ENCODE results near the gene GABRR3. TPM values are rescaled to one million over a fixed set of nuclear protein-coding genes. Genes with fewer than 3 reads are reported as not detected.
A peak's percentile ranks its signal among the peaks of the same experiment; 100 is the strongest.

The GABRR3 gene
- total RNA-seq, 2 donors from 2014 or later = not detected

GRCh38 chr3:98010194-98010882 lies 24.8 kb downstream of the GABRR3 start:
- Mint-ChIP-seq H3K4me3 (no peak overlapping the region), H3K27ac (no peak overlapping the region), H3K4me1 (peaks cover 5% of the 10 kb centered on the region), H3K27me3 (no peaks in the 10 kb centered on the region), H3K36me3 (ENCODE audit: low read depth) (no peaks in the 10 kb centered on the region), H3K9me3 (no peaks in the 10 kb centered on the region)
- ATAC-seq (replicated peaks) = no peak

GRCh38 chr3:98008855-98009254 lies 26.3 kb downstream of the GABRR3 start:
- no peaks in the 10 kb centered on the region for H3K9me3 Mint-ChIP-seq
- no peaks in the 10 kb centered on the region for H3K36me3 Mint-ChIP-seq (ENCODE audit: low read depth)
- H3K4me1 Mint-ChIP-seq = peaks cover 6% of the 10 kb centered on the region
- no peak for ATAC-seq (replicated peaks)
- no peak overlapping the region for H3K27ac Mint-ChIP-seq
- H3K27me3 Mint-ChIP-seq = no peaks in the 10 kb centered on the region
- H3K4me3 Mint-ChIP-seq = no peak overlapping the region

DNA sequence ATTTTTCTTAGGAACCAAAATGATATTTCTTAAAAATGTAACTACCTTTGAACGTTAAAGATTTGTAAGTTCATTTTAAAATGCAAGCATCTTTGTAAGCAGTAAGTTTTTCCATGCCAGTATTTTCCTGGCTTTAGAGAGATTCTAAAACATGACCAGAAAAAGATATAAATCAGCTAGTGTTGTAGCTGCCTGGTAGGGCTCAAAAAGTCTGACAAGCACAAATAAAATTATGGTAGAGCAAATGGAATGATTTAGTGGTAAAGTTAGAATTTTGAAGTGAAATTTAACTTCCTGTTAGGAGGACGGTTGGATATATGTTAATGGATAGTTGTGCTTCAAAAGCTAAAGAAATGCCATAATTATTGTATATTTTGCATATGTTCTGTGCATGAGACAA lies 29.7 kb downstream of the GABRR3 start:
- H3K9me3 Mint-ChIP-seq = no peaks in the 10 kb centered on the region
- no peak overlapping the region for H3K4me3 Mint-ChIP-seq
- H3K27ac Mint-ChIP-seq = no peak overlapping the region
- no peaks in the 10 kb centered on the region for H3K36me3 Mint-ChIP-seq (ENCODE audit: low read depth)
- ATAC-seq (replicated peaks) = no peak
- no peaks in the 10 kb centered on the region for H3K27me3 Mint-ChIP-seq
- H3K4me1 Mint-ChIP-seq = peaks cover 11% of the 10 kb centered on the region

GRCh38 chr3:98004721-98005120 lies 30.4 kb downstream of the GABRR3 start:
- Mint-ChIP-seq H3K36me3 (ENCODE audit: low read depth) (no peaks in the 10 kb centered on the region), H3K27me3 (no peaks in the 10 kb centered on the region), H3K9me3 (no peaks in the 10 kb centered on the region), H3K4me3 (no peak overlapping the region), H3K27ac (no peak overlapping the region), H3K4me1 (peaks cover 11% of the 10 kb centered on the region)
- ATAC-seq (replicated peaks) = no peak

DNA sequence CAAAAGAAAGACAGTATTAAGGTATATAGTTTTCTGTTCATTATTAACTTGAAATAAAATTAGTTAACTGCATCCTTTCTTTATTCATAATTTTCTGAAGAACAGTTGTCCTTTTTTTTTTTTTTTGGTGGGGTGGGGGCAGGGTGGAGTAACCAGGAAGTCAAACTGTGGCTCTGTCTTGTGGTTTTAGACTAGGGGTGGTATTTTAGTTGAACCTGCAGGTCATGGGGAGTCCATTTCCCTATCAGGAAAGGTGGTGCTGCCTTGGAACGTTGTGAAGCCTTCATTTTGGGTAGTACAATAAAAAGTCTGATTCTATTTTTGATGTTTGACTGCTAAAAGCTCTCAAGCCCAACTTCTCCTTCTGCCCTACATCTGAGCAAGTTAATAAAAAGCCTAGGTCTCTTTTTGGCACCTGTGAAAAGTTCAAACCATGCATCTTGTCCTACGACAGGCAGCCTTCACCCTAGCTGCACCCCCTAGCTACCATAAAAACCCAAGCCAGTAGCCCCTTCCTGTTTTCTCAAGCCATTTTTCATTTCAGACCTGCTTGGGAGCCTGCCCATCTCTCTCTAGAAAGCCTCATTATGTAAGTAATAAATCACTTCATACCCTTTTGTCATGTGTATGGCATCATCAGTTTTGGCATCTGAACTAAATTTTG lies 31.7 kb downstream of the GABRR3 start:
- peaks cover 11% of the 10 kb centered on the region for H3K4me1 Mint-ChIP-seq
- no peaks in the 10 kb centered on the region for H3K27me3 Mint-ChIP-seq
- H3K36me3 Mint-ChIP-seq (ENCODE audit: low read depth) = no peaks in the 10 kb centered on the region
- peak overlapping the region; percentile 47 for H3K27ac Mint-ChIP-seq
- H3K4me3 Mint-ChIP-seq = peak overlapping the region; percentile 16
- ATAC-seq (replicated peaks) = no peak
- H3K9me3 Mint-ChIP-seq = no peaks in the 10 kb centered on the region

GRCh38 chr3:98002717-98003116 lies 32.4 kb downstream of the GABRR3 start:
- Mint-ChIP-seq H3K9me3 (no peaks in the 10 kb centered on the region), H3K36me3 (ENCODE audit: low read depth) (no peaks in the 10 kb centered on the region), H3K27me3 (no peaks in the 10 kb centered on the region), H3K4me1 (peaks cover 11% of the 10 kb centered on the region), H3K27ac (no peak overlapping the region), H3K4me3 (no peak overlapping the region)
- ATAC-seq (replicated peaks) = no peak

- no peak for ATAC-seq (replicated peaks)
- Mint-ChIP-seq H3K4me1 (peaks cover 6% of the 10 kb centered on the region), H3K4me3 (no peak overlapping the region), H3K27ac (no peak overlapping the region), H3K27me3 (no peaks in the 10 kb centered on the region), H3K9me3 (no peaks in the 10 kb centered on the region), H3K36me3 (ENCODE audit: low read depth) (no peaks in the 10 kb centered on the region)
These were observed 35.1 kb downstream of the GABRR3 start for GRCh38 chr3:97999994-98000393.

- Mint-ChIP-seq H3K9me3 (no peaks in the 10 kb centered on the region), H3K36me3 (ENCODE audit: low read depth) (no peaks in the 10 kb centered on the region), H3K4me3 (no peak overlapping the region), H3K27me3 (no peaks in the 10 kb centered on the region), H3K27ac (no peak overlapping the region), H3K4me1 (peaks cover 6% of the 10 kb centered on the region)
- no peak for ATAC-seq (replicated peaks)
These were observed 36.0 kb downstream of the GABRR3 start for GRCh38 chr3:97999103-97999502.

DNA sequence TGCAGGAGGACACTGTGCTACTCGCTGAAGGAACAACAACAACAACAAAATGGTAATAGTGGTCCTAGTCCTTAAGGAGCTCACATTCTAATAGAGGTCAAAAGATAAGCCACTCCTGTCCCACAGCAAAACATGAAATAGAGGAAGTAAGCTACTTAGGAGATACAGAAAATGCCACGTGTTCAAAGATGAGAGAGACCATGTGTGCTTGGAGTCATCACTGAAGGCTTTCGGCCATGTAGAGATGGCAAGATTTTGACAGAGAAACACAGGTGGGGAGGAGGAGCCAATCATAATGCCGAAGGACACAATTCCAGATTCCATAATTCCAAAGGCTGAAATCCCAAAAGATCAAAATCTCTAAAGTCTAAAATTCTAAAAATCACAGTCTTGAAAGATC lies 38.1 kb downstream of the GABRR3 start:
- Mint-ChIP-seq H3K4me3 (no peak overlapping the region), H3K36me3 (ENCODE audit: low read depth) (no peaks in the 10 kb centered on the region), H3K27me3 (no peaks in the 10 kb centered on the region), H3K9me3 (no peaks in the 10 kb centered on the region), H3K27ac (no peak overlapping the region), H3K4me1 (no peaks in the 10 kb centered on the region)
- no peak for ATAC-seq (replicated peaks)

DNA sequence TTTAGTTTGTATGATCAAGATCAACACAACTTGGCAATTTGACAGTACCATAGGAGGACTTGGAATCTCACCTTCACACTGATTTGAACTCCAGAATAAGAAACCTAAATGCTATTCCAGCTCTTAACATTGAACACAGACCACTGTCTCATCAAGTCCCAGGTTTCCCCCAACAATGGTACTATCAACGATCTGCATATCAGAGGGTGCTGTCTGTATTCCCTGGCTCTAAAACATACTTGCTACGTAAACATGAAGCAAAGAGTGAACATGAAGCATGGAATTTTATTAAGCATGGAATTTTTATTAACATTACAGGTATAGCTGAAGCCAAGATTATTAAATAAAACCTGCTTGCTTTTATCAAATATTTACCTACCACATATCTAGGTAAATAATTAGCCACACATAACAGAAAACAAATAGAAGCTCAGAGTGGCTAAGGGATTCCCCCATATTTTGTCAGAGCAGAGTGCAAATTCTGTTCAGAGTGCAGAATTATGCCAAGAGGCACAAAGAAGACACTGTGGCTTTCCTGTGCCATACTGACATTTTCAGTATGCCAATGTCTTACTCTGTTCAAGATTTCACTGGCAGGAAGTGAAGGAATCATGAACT lies 40.7 kb downstream of the GABRR3 start:
- H3K27me3 Mint-ChIP-seq = no peaks in the 10 kb centered on the region
- no peaks in the 10 kb centered on the region for H3K36me3 Mint-ChIP-seq (ENCODE audit: low read depth)
- H3K4me3 Mint-ChIP-seq = no peak overlapping the region
- no peak overlapping the region for H3K27ac Mint-ChIP-seq
- peaks cover 11% of the 10 kb centered on the region for H3K4me1 Mint-ChIP-seq
- no peak for ATAC-seq (replicated peaks)
- no peaks in the 10 kb centered on the region for H3K9me3 Mint-ChIP-seq

- Mint-ChIP-seq H3K27ac (no peak overlapping the region), H3K4me1 (peaks cover 14% of the 10 kb centered on the region), H3K27me3 (no peaks in the 10 kb centered on the region), H3K4me3 (no peak overlapping the region), H3K9me3 (peaks cover 2% of the 10 kb centered on the region), H3K36me3 (ENCODE audit: low read depth) (no peaks in the 10 kb centered on the region)
- no peak for ATAC-seq (replicated peaks)
These were observed 41.6 kb downstream of the GABRR3 start for GRCh38 chr3:97993526-97993925.

DNA sequence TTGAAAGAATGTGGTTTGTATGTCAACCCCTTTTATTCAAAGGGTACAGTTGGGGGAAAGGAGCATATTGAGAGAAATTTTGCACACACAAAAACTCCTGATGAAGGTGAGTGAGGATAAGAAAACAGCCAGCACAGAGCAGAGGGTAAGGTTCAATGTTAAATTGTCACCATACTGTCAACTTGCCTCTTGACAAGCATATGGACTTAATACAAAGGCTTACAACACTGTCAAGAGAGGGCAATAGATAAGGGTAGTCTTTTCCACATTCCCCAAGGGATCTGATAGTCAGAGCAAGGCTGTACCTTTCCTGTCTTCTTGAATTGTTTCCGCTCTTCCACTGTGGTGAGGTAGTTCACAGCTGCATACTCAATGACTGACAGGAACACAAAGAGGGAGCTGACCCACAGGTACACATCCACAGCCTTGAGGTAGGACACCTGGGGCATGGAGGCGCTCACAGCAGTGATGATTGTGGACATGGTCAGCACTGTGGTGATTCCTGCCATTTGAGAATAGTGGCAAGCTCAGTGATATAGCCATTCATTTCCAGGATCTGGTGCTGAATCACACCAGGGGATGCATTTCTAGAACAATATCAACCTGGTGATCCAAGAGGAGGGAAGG lies 42.5 kb downstream of the GABRR3 start:
- no peak overlapping the region for H3K4me3 Mint-ChIP-seq
- no peaks in the 10 kb centered on the region for H3K36me3 Mint-ChIP-seq (ENCODE audit: low read depth)
- H3K4me1 Mint-ChIP-seq = peaks cover 19% of the 10 kb centered on the region
- no peak overlapping the region for H3K27ac Mint-ChIP-seq
- no peaks in the 10 kb centered on the region for H3K27me3 Mint-ChIP-seq
- ATAC-seq (replicated peaks) = no peak
- H3K9me3 Mint-ChIP-seq = peaks cover 7% of the 10 kb centered on the region

DNA sequence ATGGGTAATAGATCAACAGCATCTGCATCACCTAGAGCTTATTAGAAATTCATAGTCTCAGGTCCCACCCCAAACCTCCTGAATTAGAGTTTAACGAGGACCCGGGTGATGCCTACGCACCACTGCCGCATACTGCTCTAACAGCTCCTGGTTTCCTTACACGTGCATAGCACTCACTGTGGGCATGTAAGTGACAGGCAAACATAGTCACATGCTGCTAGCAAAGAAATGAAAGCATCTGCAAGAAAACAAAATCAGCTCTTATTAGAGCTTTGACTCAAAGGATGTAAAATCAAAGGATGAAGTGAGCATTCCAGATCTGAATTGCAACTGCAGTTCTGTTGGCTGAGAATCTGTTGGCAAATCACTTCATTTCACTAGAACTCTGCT lies 43.8 kb downstream of the GABRR3 start:
- ATAC-seq (replicated peaks) = peak; percentile 83
- Mint-ChIP-seq H3K4me3 (peak overlapping the region; percentile 67), H3K9me3 (peaks cover 7% of the 10 kb centered on the region), H3K27ac (peak overlapping the region; percentile 63), H3K4me1 (peaks cover 19% of the 10 kb centered on the region), H3K27me3 (no peaks in the 10 kb centered on the region), H3K36me3 (ENCODE audit: low read depth) (no peaks in the 10 kb centered on the region)

DNA sequence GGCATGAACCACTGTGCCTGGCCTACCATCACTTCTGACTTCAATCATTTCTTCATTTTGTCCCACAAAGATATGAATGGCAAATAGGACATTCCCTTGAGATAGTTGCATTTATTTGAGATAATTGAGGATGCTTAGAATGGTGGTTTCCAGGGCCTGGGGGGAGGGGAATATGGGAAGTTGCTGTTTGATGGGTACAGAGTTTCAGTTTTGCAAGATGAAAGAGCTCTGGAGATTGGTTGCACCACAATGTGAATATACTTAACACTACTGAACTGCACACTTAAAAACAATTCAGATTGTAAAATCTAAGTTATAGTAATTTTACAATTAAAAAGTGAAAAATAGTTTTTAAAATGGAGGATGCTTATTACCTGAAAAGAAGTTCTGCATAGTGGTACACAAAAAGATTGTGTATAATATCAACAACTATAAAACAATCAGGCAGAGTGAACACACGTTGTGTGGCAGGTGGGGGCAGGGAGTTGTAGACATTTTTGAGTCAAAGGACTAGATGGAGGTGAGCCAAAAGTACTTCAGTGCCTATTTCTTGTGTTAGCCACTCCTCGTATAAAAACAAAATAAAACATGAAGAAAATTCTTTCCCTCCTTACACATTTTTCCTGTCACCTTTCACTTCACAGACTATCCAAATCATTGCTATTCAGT lies 44.4 kb downstream of the GABRR3 start:
- peak; percentile 69 for ATAC-seq (replicated peaks)
- Mint-ChIP-seq H3K4me3 (peak overlapping the region; percentile 67), H3K36me3 (ENCODE audit: low read depth) (no peaks in the 10 kb centered on the region), H3K27me3 (no peaks in the 10 kb centered on the region), H3K9me3 (peaks cover 7% of the 10 kb centered on the region), H3K4me1 (peaks cover 19% of the 10 kb centered on the region), H3K27ac (peak overlapping the region; percentile 63)

Data from activated T-helper 17 cell treated with anti-CD3 and anti-CD28 coated beads, Interleukin-2, amount 50 U/mL, for 72 hours (primary cell).